CD4-positive, alpha-beta memory T cell (primary cell): Measurements from ENCODE around the gene SNTG2. TPM values are rescaled to one million over a fixed set of nuclear protein-coding genes. Genes with fewer than 3 reads are reported as not detected.

Experiments
- CTCF ChIA-PET: fragments of 350-600 bp; sonication (Branson Sonifier 250); formaldehyde crosslinking; loops from one replicate; lab custom pipeline; 2021; ENCODE audit warnings: inconsistent platforms; ENCODE audit not compliant: partially characterized antibody; lab: Charles Lee
- POLR2A ChIA-PET: fragments of 350-600 bp; sonication (Branson Sonifier 250); formaldehyde crosslinking; loops from one replicate; lab custom pipeline; 2021; ENCODE audit not compliant: partially characterized antibody; lab: Charles Lee
- DNase-seq, 5 donors: peaks; one replicate each; pipeline versions ENCODE4 v3.0.0 to v3.0.0-alpha.2; 2020 to 2022; ENCODE audit warnings: mixed read lengths in 1 of 5
- H3K27ac ChIP-seq: one replicate; pipeline ENCODE4 v1.7.0; 2013; ENCODE audit warnings: low read depth, low read length
- H3K27me3 ChIP-seq: 2 replicates; pipeline ENCODE4 v1.7.0; 2013; ENCODE audit warnings: mild to moderate bottlenecking, low read length, moderate library complexity; ENCODE audit not compliant: insufficient read depth
- H3K36me3 ChIP-seq: 2 replicates; pipeline ENCODE4 v1.7.0; 2013; ENCODE audit warnings: mild to moderate bottlenecking, low read length, moderate library complexity; ENCODE audit not compliant: insufficient read depth
- H3K4me1 ChIP-seq: 2 replicates; pipeline ENCODE4 v1.7.0; 2013; ENCODE audit warnings: mild to moderate bottlenecking, low read length, moderate library complexity; ENCODE audit not compliant: insufficient read depth
- H3K4me3 ChIP-seq, 2 donors: one replicate each; pipeline ENCODE4 v1.7.0; 2013; ENCODE audit warnings: low read length in 2 of 2, mild to moderate bottlenecking in 1 of 2
- H3K9me3 ChIP-seq, 2 donors: one replicate each; pipeline ENCODE4 v1.7.0; 2013; ENCODE audit warnings: low read length in 2 of 2, control low read depth in 1 of 2; ENCODE audit not compliant: control insufficient read depth in 1 of 2
- H3K27ac Mint-ChIP-seq, 7 donors: one replicate each; pipeline ENCODE4 v1.8.0; 2020 to 2021; ENCODE audit warnings: mixed read lengths in 7 of 7, mild to moderate bottlenecking in 6 of 7, inconsistent platforms in 3 of 7, moderate library complexity in 3 of 7
- H3K27me3 Mint-ChIP-seq, 2 donors: one replicate each; pipeline ENCODE4 v1.8.0; 2020 to 2021; ENCODE audit warnings: mixed read lengths in 2 of 2
- H3K36me3 Mint-ChIP-seq, 2 donors: one replicate each; pipeline ENCODE4 v1.8.0; 2020 to 2021; ENCODE audit warnings: mixed read lengths in 2 of 2, inconsistent platforms in 1 of 2, mild to moderate bottlenecking in 1 of 2
- H3K4me1 Mint-ChIP-seq, 4 donors: one replicate each; pipeline ENCODE4 v1.8.0; 2020 to 2021; ENCODE audit warnings: mixed read lengths in 4 of 4, mild to moderate bottlenecking in 1 of 4
- H3K4me3 Mint-ChIP-seq, 8 donors: one replicate each; pipeline ENCODE4 v1.8.0; 2020 to 2021; ENCODE audit warnings: mixed read lengths in 8 of 8, mild to moderate bottlenecking in 7 of 8, moderate library complexity in 6 of 8, inconsistent platforms in 3 of 8
- H3K9me3 Mint-ChIP-seq, 8 donors: one replicate each; pipeline ENCODE4 v1.8.0; 2020 to 2021; ENCODE audit warnings: mixed read lengths in 8 of 8, mild to moderate bottlenecking in 5 of 8, inconsistent platforms in 3 of 8, moderate library complexity in 1 of 8
- intact Hi-C: fragments of 100-400 bp; cut with micrococcal nuclease; formaldehyde crosslinking; loops from one replicate; pipeline ENCODE4 v1.15.1; 2023
- polyA plus RNA-seq, 2 donors: library from polyadenylated mRNA; unstranded; fragments of 300-500 nt; fragmentation: Illumina TruSeq; gene quantifications; one replicate each; pipeline ENCODE4 v1.2.3, GENCODE V29; 2021
- total RNA-seq, 2 experiments: library from RNA; stranded (reverse); gene quantifications; one replicate each; pipeline ENCODE4 v1.2.3, GENCODE V29; 2021

The SNTG2 gene
- total and polyA plus RNA-seq, 4 experiments from 2014 or later, result 0.55 to 1.3 (median 0.96) TPM; not detected in 1

- Histone ChIP-seq H3K27ac (no peak overlapping the region), H3K4me1 (no peaks in the 10 kb centered on the region), H3K27me3 (no peaks in the 10 kb centered on the region), H3K9me3 (no peaks in the 10 kb centered on the region), H3K36me3 (no peaks in the 10 kb centered on the region), H3K4me3 (no peak overlapping the region)
- Mint-ChIP-seq H3K9me3 (peaks cover 0 to 4% (median under 1%) of the 10 kb centered on the region in 8 donors), H3K4me3 (no peak overlapping the region), H3K27me3 (peaks cover 0 to 6% of the 10 kb centered on the region in 2 donors), H3K36me3 (no peaks in the 10 kb centered on the region), H3K27ac (no peak overlapping the region), H3K4me1 (peaks cover 0 to 5% (median 2%) of the 10 kb centered on the region in 4 donors)
- DNase-seq, result no peak
- ChIA-PET POLR2A (no interaction called here), CTCF (no interaction called here)
- intact Hi-C loops, result no loop called here
Measured at GRCh38 chr2:1397350-1397749, 446.7 kb downstream of the SNTG2 start.

DNA sequence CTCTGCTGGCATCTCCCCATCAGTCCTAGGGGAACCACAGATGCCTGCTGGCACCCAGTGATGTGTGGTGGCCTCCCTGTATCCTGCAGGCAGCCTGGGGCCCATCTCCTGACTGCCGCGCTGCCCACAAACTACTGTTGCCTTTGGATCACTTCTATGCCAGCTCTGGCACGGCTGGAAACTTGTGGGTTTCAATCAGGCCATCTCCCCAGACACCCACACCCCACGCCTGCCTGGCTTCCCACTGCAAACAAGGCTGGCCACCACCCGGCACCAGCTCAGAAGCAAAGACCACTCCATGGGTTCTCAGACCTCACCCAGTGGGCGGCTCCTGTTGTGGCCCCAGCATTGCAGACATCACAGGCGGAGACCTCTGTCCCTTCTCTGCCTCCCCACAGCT is 447.5 kb downstream of the SNTG2 start:
- H3K36me3 Mint-ChIP-seq, result no peaks in the 10 kb centered on the region
- H3K27me3 Mint-ChIP-seq, result peaks cover 0 to 2% of the 10 kb centered on the region in 2 donors
- peaks cover 0 to 10% (median 0%) of the 10 kb centered on the region in 8 donors for H3K9me3 Mint-ChIP-seq
- no peak overlapping the region for H3K4me3 ChIP-seq
- intact Hi-C loops, result no loop called here
- no peaks in the 10 kb centered on the region for H3K9me3 ChIP-seq
- H3K27ac Mint-ChIP-seq, result no peak overlapping the region
- H3K36me3 ChIP-seq, result no peaks in the 10 kb centered on the region
- H3K4me3 Mint-ChIP-seq, result no peak overlapping the region
- peaks cover 0 to 5% (median 2%) of the 10 kb centered on the region in 4 donors for H3K4me1 Mint-ChIP-seq
- CTCF ChIA-PET, result no interaction called here
- H3K27ac ChIP-seq, result no peak overlapping the region
- POLR2A ChIA-PET, result no interaction called here
- H3K4me1 ChIP-seq, result no peaks in the 10 kb centered on the region
- H3K27me3 ChIP-seq, result no peaks in the 10 kb centered on the region
- DNase-seq, result no peak

GRCh38 chr2:1400943-1401735 is 450.5 kb downstream of the SNTG2 start:
- H3K4me1 Mint-ChIP-seq, result peaks cover 0 to 5% (median 2%) of the 10 kb centered on the region in 4 donors
- peak overlapping the region in 2 of 7 donors; percentile 79 to 85 for H3K27ac Mint-ChIP-seq
- H3K27me3 Mint-ChIP-seq, result peaks cover 0 to 2% of the 10 kb centered on the region in 2 donors
- no peaks in the 10 kb centered on the region for H3K36me3 Mint-ChIP-seq
- ChIA-PET CTCF (interaction anchor here (0.7 kb wide), 1 partner anchor 22 kb away, joined by 3 read pairs; no protein-coding TSS in a partner anchor), POLR2A (no interaction called here)
- intact Hi-C loops, result no loop called here
- no peak overlapping the region for H3K27ac ChIP-seq
- no peaks in the 10 kb centered on the region for H3K9me3 ChIP-seq
- H3K4me3 ChIP-seq, result no peak overlapping the region
- peaks cover 0 to 10% (median 0%) of the 10 kb centered on the region in 8 donors for H3K9me3 Mint-ChIP-seq
- no peaks in the 10 kb centered on the region for H3K36me3 ChIP-seq
- DNase-seq, result no peak
- H3K27me3 ChIP-seq, result no peaks in the 10 kb centered on the region
- H3K4me3 Mint-ChIP-seq, result peak overlapping the region in 1 of 8 donors; percentile 17
- H3K4me1 ChIP-seq, result no peaks in the 10 kb centered on the region

GRCh38 chr2:1402064-1402463 is 451.4 kb downstream of the SNTG2 start:
- Histone ChIP-seq H3K36me3 (no peaks in the 10 kb centered on the region), H3K4me3 (no peak overlapping the region), H3K4me1 (no peaks in the 10 kb centered on the region), H3K27me3 (no peaks in the 10 kb centered on the region), H3K27ac (no peak overlapping the region), H3K9me3 (no peaks in the 10 kb centered on the region)
- H3K4me1 Mint-ChIP-seq, result peaks cover 2 to 10% (median 6%) of the 10 kb centered on the region in 4 donors
- DNase-seq, result no peak
- H3K4me3 Mint-ChIP-seq, result no peak overlapping the region
- ChIA-PET POLR2A (no interaction called here), CTCF (no interaction called here)
- peak overlapping the region in 1 of 7 donors; percentile 8 for H3K27ac Mint-ChIP-seq
- H3K27me3 Mint-ChIP-seq, result peaks cover 0 to 2% of the 10 kb centered on the region in 2 donors
- H3K9me3 Mint-ChIP-seq, result peaks cover 0 to 10% (median 0%) of the 10 kb centered on the region in 8 donors
- intact Hi-C loops, result no loop called here
- no peaks in the 10 kb centered on the region for H3K36me3 Mint-ChIP-seq

- intact Hi-C loops, result no loop called here
- ChIA-PET CTCF (no interaction called here), POLR2A (no interaction called here)
- no peaks in the 10 kb centered on the region for H3K27me3 Mint-ChIP-seq
- DNase-seq, result no peak
- H3K4me3 Mint-ChIP-seq, result no peak overlapping the region
- H3K4me1 ChIP-seq, result no peaks in the 10 kb centered on the region
- H3K27ac ChIP-seq, result no peak overlapping the region
- no peak overlapping the region for H3K4me3 ChIP-seq
- H3K4me1 Mint-ChIP-seq, result peaks cover 2 to 10% (median 6%) of the 10 kb centered on the region in 4 donors
- no peaks in the 10 kb centered on the region for H3K9me3 ChIP-seq
- H3K27me3 ChIP-seq, result no peaks in the 10 kb centered on the region
- H3K27ac Mint-ChIP-seq, result no peak overlapping the region
- peaks cover 0 to 10% (median 0%) of the 10 kb centered on the region in 8 donors for H3K9me3 Mint-ChIP-seq
- H3K36me3 ChIP-seq, result no peaks in the 10 kb centered on the region
- H3K36me3 Mint-ChIP-seq, result no peaks in the 10 kb centered on the region
Measured at GRCh38 chr2:1403565-1403964, 452.9 kb downstream of the SNTG2 start.

GRCh38 chr2:1405124-1405523 is 454.5 kb downstream of the SNTG2 start:
- Mint-ChIP-seq H3K27me3 (no peaks in the 10 kb centered on the region), H3K27ac (no peak overlapping the region), H3K4me3 (no peak overlapping the region), H3K4me1 (peaks cover 2 to 5% (median 4%) of the 10 kb centered on the region in 4 donors), H3K36me3 (no peaks in the 10 kb centered on the region), H3K9me3 (peaks cover 0 to 10% (median 0%) of the 10 kb centered on the region in 8 donors)
- intact Hi-C loops, result no loop called here
- no peak overlapping the region for H3K27ac ChIP-seq
- no peak overlapping the region for H3K4me3 ChIP-seq
- ChIA-PET POLR2A (no interaction called here), CTCF (no interaction called here)
- no peaks in the 10 kb centered on the region for H3K9me3 ChIP-seq
- H3K27me3 ChIP-seq, result no peaks in the 10 kb centered on the region
- H3K4me1 ChIP-seq, result no peaks in the 10 kb centered on the region
- H3K36me3 ChIP-seq, result no peaks in the 10 kb centered on the region
- no peak for DNase-seq

- H3K27me3 ChIP-seq, result no peaks in the 10 kb centered on the region
- DNase-seq, result no peak
- no peak overlapping the region for H3K4me3 ChIP-seq
- POLR2A ChIA-PET, result no interaction called here
- Mint-ChIP-seq H3K27me3 (no peaks in the 10 kb centered on the region), H3K4me1 (peaks cover 2 to 5% (median 4%) of the 10 kb centered on the region in 4 donors), H3K27ac (no peak overlapping the region), H3K4me3 (no peak overlapping the region), H3K9me3 (peaks cover 0 to 10% (median 0%) of the 10 kb centered on the region in 8 donors), H3K36me3 (no peaks in the 10 kb centered on the region)
- no peaks in the 10 kb centered on the region for H3K9me3 ChIP-seq
- CTCF ChIA-PET, result no interaction called here
- no peaks in the 10 kb centered on the region for H3K4me1 ChIP-seq
- intact Hi-C loops, result no loop called here
- H3K27ac ChIP-seq, result no peak overlapping the region
- no peaks in the 10 kb centered on the region for H3K36me3 ChIP-seq
Measured at GRCh38 chr2:1405967-1406366, 455.3 kb downstream of the SNTG2 start.
